Measurements from ENCODE around the gene PBX3.

The PBX3 gene

DNA sequence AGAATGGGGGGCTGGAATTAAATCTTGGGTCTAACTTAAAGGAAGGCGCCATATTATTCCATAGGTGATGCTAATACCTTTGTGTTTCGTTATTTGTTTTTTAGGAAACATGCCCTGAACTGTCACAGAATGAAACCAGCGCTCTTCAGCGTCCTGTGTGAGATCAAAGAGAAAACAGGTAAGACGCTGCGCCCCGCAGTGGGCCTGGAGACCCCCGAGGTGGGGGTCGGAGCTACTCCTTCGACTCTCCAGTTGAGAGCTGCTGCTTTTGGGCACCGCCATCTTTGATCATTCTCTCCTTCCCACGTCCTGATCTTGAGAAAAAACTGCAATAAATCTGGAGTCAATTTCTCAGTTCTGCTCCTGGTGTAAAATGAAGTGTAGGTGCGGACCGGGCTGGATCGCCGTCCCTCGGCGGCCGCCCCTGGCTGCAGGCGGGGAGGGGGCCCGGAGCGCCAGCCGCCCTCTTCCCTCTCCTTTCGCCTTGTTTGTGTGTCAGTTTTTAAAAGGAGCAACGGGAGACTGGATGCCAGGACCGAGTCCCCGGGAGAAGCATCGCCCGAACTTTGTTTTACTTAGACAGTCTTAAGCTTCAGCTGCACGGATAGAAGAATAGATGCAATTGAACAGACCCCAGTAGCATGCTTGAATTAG lies 1.4 kb downstream of the PBX3 start:
- DNase-seq (ENCODE audit: low read depth in 2 of 3, low spot score in 1 of 3), result no peak

DNA sequence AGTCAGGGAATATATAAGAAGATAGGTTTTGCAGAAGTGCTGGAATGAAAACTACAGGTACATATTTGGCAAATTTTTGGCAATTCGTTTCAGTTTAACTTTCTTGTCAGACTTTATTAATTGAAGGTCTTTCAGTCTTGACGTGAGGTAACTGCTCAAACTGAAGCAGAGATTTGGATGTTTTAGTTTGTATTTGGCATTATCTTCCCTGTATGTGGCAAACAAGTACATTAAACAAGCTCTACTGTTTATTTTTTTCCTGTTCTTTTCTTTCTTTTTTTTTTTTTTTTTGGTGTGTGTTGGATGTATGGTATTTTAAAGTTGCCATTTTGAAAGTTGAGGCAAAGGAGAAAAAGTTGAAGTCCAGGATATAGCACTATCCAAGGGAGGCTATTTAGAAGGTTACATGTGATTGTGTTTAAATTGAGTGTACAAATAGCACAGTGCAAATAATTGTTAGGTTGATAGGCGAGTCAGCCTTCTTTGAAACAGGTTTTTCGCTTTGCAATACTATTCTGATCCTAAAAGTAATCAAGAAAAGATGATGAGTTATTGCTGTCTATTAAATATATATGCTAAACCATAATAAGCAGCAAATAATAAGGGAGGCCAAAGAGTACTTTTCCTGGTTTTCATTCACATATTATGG lies 2.2 kb downstream of the PBX3 start:
- DNase-seq (ENCODE audit: low read depth in 2 of 3, low spot score in 1 of 3), result no peak

DNA sequence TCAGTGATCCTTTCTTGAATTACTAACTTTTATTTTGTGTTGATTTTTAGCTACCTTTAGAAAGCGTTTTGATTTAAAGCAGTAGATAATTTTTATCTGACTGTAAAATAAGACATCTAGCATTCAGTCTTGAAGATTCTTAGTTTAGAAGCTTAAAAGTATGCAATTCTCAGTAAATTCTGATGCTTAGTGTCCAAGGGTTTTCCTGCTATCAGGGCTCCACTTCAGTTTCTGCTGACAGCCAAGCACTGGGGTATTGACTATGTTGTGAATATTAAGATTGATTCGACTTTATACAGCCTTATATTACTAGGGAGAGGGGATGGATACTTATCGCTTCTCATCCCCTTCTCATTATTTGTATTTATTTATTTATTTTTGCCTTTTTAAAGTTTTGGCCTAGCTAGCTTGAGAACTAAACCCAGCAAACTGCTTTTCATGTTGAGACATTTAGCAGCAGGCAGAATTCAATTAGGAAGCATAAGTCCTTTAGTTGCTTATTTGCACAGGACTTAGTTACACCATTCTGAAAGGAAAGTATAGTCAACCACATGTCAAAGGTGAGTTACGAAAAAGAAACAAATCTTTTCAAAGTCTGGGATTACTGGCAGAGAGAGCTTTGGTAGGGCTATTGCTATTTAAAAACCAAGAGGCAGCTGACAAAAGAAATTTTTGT lies 2.9 kb downstream of the PBX3 start:
- DNase-seq (ENCODE audit: low read depth in 2 of 3, low spot score in 1 of 3), result no peak

DNA sequence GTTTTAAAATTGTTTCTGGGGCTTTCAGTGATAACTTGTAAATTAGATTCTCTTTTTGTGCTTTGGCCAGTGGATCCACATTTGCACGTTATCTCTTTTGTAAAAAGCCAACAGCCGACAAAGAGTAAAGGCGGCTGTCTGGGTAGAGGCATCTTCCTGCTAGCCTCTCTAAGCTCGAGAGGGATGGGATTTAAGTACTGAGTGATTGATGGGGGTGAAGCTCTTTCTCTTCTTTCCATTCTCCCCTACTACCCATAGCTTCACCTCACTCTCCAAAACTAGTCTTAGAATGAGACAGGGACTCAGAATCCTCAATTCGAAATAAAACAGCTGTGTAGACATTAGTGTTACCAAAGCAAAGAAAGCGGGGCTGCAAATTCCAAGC lies 3.4 kb downstream of the PBX3 start:
- no peak for DNase-seq (ENCODE audit: low read depth in 2 of 3, low spot score in 1 of 3)

DNA sequence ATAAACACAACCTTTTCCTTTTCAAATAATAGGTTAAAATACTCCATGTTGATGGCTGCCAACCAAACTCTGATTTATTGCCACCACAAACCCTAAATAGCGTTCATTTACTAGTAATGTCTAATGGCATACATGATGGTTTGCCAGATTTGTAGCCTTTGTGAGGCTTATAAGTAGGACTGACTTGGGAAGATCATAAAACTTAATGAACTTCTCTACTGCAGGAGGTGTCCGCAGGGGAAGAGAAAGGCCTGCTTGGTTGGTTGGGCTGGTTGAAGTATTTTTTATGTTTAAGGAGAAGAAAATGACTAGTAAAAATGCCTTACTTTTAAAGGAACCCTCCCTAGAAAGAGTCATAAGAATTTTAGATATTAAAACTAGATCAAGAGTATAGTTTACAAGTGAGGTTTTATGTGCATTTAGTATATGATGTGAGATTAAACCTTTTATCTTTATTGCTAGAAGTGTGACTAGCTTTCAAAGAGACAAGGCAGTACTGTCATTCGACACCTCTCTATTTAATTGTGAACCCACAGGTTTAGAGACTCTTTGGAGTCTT lies 5.0 kb downstream of the PBX3 start:
- no peak for DNase-seq (ENCODE audit: low read depth in 2 of 3, low spot score in 1 of 3)

DNA sequence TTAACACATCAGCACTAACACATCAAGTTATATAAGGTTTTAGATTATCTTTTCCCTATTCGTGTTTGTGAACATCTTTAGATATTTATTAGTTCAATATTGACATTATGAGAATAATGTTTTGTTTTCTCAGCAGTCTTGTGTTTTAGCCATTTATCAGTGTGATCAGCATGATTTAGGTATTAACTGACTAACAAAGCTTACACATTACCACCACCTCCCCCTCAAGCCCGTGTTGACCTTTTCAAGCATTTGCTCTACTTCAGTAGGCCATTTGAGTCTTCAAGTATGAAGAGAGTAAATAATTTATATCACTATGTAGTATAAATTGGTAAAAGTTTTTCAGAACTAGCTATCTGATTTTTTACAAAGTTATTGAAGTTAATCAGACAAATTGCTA lies 6.9 kb downstream of the PBX3 start:
- DNase-seq (ENCODE audit: low read depth in 2 of 3, low spot score in 1 of 3), result no peak

DNA sequence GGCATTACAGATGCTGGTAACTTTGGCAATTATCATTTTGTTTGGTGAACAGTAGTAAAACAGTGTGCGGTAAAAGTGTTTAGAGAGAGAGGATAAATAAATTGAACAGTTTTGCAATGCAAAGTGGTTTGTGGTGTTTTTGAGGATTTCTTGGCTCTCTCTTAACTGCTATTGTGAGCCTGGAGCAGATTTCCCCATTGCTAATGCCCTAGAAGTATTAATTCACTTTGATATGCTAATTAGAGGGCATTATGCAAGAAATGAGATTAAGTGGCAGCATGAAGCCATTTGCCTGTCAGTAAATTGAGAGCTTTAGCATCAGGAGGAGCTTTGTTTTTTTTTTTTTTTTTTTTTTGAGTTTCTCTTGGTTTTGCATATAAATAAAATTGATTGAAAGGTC lies 8.2 kb downstream of the PBX3 start:
- DNase-seq (ENCODE audit: low read depth in 2 of 3, low spot score in 1 of 3), result no peak

DNA sequence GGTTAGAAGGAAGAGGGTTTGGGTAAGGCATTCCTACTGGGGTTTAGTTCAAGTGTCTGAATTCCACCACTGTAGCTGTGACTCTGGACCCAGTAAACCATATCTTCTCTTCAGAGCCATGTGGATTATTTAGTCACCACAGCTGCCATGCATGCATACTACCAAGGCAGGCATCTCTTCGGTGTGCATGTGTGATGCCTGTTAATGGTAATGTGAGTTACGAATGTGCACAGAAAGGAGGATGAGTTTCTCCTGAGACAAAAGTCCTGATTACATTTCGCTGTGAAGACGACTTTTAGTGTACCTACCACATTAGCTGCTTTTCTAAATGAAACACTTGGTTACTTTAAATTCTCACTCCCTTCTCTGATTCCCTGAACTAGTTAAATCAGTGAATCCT lies 9.3 kb downstream of the PBX3 start:
- no peak for DNase-seq (ENCODE audit: low read depth in 2 of 3, low spot score in 1 of 3)

DNA sequence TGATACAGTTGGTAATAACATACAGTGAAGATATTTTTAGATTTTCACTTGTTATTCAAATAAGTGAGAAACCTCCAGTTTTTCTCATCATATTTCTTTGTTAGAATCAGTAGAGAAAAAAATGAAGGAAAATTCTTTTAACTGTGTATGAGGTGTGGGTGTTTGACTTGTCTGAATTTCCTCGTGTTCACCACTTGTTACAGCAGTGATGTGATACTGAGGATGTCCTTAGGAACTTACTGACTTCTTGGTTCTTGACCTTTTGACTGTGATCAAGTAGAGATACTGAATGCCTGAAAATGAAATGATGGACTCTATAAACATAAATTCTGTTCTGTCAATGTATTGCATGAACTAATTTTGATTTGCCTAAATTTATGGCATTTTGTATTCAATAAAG lies 10.7 kb downstream of the PBX3 start:
- DNase-seq (ENCODE audit: low read depth in 2 of 3, low spot score in 1 of 3), result no peak

DNA sequence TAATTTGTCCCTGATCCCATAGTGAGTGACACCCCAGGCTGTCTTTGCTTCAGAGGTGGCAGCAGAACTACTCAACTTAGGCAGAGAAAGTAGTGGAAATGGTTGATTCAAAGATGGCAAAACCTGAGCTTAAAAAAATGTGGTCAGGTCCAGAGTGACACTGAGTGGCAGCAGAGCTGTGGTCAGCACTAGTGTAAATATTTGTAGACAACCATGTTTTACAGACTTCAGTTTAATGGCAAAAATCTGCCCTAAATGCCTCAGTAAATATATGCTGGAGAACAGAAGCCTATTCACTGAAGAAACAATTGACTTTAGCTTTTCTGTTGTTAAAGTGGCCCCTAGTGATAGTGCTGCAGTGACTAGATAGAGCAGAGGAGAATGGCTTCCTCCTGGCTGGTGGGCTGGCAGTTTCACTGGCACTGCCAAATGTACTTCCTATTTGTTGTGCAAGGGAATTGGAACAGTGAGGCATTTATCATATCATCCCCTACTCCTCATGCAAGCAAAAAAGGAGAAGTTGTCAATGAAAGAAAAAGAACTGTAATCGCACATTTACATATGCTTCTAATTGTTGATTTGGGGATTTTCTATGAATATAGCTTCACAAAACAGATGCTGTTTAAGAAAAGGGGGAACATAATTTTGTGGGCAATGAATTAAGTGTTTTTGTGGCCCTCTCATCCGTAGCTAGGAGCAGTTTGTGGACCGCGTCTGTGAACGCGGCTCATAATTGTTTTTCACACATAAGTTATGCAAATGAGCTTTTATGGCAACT lies 12.0 kb downstream of the PBX3 start:
- no peak for DNase-seq (ENCODE audit: low read depth in 2 of 3, low spot score in 1 of 3)

DNA sequence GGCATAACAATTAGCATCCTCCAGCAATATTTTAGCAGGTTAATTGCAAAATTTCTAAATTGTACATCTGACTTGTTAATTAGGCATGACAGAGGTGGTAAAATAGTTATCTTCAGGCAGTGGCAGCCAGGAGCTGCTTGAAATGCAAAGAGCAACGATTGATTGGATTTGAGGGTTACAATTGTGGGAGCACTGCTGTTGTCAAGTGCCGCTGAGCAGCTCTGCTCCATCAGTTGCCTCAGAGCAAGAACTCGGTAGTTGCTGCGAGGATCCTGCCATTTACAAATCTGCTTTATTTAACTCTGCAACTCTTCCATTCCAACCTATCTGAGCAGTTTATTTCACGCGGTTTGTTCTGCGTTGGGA lies 12.6 kb downstream of the PBX3 start:
- DNase-seq (ENCODE audit: low read depth in 2 of 3, low spot score in 1 of 3), result no peak

DNA sequence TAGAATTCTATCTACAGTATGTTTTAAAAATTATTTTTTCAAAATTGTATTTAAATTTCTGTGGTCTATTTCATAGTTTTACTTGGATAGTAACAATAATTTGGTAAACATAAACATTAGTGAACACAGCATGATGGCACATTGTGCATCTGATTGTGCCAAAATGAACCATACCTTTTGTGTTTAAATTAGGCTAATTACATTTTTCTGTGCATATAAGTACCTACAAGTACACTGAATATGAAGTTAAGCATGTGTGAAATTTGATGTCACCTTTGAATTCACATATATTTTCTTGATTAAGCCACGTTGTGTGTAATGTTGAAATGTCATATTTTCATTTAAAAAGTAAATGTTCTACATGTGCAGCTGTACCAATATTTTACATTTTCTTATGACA lies 13.4 kb downstream of the PBX3 start:
- DNase-seq (ENCODE audit: low read depth in 2 of 3, low spot score in 1 of 3), result no peak

DNA sequence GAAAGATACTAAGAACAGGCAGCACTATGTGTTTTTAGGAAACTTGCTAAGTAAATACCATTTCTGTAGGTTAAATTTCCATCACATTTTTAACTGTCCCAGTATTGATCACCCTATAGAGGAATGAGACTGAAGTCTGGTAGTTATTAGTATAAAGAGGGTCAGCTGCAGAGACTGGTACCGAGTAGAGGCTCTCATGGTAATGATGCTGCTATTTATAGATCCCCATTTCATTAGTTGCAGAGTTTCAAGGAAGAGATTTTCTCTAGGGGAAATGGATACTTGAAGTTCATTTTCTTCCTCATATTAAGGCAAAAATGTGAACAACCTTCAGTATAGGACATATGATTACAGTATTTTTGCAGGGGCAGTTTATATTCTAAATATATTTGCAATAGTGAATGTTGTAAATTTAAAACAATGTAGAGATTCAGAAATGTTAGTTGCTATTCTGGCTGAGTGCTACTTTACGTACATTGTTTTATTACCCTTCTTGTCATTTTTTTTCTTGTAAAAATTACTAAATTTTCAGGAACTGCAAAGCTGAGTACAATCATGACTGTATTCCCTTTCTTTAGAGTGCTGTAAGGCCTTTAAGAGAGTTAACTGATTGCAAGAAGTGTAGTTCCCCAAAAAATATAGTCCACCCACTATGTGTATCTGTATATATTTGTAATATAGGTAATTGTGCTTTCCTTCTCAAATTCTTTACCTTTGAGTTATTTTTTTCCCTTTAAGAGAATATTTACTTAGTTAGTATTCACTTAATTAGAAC lies 14.7 kb downstream of the PBX3 start:
- DNase-seq (ENCODE audit: low read depth in 2 of 3, low spot score in 1 of 3), result no peak

DNA sequence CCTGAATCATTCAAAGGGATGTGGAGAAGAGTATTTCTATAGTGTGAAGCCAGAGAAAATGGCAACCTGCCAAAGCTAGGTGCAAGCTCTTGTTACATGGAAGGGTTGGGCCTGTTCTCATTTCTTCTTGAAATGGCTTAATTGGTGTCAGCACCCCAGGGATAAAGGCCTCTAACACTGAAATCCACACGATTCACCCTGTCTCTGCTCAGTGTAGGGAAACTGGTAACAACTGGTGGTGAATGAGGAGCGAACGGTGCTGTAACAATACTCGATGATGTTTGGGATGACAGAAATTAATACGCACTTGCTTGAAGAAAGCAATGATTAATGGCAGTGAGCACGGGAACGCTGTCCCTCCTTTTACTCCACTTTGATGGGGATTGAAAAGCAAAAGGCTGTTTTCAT lies 16.2 kb downstream of the PBX3 start:
- no peak for DNase-seq (ENCODE audit: low read depth in 2 of 3, low spot score in 1 of 3)

DNA sequence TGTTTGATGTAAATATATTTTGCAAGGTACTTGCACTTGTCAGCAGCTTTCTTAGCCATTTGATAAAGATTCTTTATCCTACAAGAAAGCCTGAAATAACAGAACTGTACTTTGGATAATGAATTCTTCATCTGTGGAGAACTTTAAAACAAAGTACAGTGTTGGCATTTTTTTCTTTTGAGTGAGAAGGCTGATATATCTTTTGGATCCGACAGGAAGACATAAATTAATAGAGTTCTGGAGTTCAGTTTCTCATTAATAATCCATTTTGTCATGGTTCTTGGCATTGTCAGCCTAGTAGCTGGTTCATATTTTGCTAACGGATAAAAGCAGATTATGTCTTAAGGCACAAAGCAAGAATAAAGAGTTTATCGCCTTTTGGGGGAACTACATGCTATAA lies 17.0 kb downstream of the PBX3 start:
- DNase-seq (ENCODE audit: low read depth in 2 of 3, low spot score in 1 of 3), result no peak

DNA sequence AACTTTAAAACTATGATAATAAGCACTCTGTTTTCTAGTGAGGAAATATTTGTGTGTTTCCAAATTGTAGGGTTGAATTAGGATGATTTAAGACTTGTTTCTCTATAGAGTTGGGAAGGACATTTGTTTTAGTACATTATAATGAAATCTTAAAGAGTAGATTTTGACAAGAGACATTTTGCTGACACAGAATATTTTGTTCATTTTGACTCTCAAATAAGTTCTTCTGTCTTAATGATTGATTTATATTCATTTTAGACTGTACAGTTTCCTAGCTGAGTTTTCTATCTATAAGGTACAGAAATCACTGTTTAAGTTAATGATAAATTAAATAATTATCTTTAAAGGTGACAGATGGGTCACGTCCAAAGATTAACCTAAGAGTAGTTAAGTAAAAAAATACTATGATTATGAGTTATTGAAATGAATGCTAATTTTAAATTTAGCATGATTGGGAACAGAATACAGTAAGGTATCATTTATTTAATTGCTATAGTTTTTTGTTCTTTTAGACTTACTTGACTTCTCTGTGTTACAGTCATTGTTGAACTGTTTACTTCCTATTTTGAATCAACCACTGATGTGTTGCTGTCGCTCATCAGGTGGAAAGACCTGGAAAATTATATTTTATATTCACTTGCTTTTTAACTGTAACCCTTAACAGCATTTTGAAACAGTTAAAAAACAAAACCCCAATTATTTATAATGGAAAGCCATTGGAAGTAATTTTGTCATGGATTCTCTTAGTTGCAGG lies 19.5 kb downstream of the PBX3 start:
- no peak for DNase-seq (ENCODE audit: low read depth in 2 of 3, low spot score in 1 of 3)

DNA sequence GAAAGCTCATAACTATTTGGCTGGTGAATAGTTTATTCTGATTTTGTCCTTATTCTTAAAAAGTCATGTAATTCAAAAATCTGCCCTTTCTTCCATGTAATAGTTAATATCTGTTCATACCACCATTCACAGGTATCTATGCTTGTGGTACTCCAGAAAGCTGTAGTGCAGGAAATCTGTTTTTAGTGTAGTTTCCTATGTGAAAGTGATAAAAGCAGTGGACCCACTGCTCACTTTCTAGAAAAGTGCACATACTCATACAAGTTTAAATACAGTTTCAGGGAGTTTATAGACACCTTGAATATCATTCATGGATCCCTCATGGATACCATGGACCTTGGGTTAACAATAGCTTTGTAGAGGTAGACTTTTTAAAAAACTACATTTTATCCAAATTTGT lies 20.2 kb downstream of the PBX3 start:
- DNase-seq (ENCODE audit: low read depth in 2 of 3, low spot score in 1 of 3), result no peak

DNA sequence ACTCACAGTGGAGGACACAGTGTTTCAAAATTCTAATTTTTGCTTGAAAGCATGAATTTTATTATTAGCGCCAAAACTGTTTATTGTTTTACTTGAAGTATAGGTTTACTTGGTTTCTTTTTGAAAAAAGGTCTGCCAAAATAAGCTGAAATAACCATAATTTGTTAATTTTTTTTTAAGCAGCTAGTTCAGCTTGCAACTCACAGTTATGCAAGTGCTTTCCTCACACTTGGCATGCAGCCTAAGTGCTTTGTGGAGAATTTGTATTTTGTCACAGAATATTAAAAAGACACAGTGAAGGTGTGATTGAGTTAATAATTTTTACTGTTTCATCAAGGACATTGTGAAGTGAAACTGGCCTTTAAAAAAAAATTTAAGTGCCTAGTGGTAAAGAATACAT lies 21.6 kb downstream of the PBX3 start:
- DNase-seq (ENCODE audit: low read depth in 2 of 3, low spot score in 1 of 3), result no peak

DNA sequence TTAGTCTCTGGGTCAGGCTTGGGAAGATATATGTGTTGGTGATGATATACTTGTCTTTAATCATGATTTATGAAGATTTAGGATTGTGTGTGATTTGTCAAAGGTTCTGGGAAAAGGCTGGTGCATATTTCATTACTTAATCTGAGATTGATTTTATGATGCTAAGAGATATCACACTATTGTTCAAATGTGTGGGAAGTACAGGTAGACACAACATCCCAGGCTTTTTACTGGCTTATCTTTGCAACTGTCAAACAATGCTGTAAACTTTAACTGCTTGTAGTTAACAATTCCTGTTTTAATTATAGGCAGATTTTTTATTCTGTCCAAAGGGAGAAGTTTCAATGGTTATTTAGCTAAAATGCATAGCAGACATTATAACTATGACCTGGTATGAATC lies 23.9 kb downstream of the PBX3 start:
- no peak for DNase-seq (ENCODE audit: low read depth in 2 of 3, low spot score in 1 of 3)

DNA sequence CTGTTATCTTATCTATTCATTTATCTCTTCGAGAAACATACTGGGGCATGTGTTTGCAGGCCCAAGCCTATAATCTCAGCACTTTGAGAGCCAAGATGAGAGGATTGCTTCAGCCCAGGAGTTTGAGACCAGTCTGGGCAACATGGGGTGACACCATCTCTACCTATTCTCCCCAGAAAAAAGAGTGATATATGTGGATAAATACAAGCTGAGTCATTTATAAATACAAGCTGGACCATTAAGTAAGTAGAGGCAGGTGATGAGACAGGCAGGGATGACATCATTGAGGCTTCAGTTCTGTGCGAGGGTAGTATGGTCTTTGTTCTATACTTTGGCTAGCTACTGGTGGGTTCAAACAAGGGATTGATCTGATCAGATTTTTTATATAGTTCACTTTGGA lies 25.6 kb downstream of the PBX3 start:
- DNase-seq (ENCODE audit: low read depth in 2 of 3, low spot score in 1 of 3), result no peak
